SK-N-MC (cell line): Measurements from ENCODE around the gene MUC20.

Source experiments
- EZH2 ChIP-seq: fragments of 200-600 bp; sonication (generic); IDR thresholded peaks from one replicate; pipeline ENCODE4 v1.6.1; 2017; ENCODE audit warnings: antibody characterized with exemption
- POLR2AphosphoS5 ChIP-seq: IDR thresholded peaks from 2 replicates; pipeline ENCODE4 v1.6.1; 2012; ENCODE audit warnings: mild to moderate bottlenecking, low read depth, low read length, borderline replicate concordance

DNA sequence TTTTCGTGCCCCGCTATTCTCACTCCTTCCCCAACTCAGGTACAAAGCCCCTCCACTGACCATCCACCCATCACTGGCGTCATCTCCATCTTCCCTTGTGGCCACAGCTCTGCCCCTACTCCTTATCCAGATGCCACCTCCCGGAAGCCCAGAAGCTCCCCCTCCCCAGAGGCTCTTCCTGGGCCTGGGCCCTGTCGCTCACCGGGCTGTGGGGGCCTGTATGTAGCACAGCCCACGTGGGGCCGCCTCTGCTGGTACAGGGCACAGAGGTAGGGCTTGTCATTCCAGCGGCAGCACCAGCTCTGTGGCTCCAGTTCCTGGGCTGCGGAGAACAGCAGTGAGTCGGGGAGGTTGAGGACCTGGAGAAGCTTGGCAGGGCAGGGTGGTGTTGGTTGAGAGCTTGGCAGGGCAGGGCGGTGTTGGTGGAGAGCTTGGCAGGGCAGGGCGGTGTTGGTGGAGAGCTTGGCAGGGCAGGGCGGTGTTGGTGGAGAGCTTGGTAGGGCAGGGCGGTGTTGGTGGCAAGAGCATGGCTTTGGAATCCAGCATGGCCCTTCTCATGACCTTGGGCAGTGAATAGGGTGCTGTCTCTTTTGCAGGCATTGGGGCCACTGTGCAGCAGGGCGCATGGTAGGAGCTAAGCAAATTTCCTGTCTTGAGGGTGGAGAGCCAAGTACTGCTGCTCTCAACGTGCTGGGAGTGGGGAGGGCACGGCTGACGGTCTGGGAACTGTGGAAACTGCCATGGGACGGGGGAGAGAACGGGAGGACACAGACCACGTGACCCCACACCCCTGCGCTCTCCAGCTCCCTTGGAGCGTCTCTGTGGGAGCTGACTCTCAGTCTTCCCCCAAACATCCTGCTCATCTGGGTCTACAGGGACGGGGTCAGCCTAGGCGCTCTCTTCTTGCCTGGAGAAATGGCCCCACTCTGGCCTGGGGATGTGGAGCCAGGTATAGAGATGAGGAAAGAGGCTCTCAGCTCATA lies 43.4 kb downstream of the MUC20 start:
- TF ChIP-seq POLR2AphosphoS5, result no peak
- no peak for TF ChIP-seq EZH2
